SKM-1 treated with dmso at 0.1 percent for 144 hours (cell line): ENCODE results near the gene SPATS2.

Source experiments
- DNase-seq: peaks from one replicate; lab custom pipeline; 2025; ENCODE audit not compliant: unreplicated experiment; lab: John Stamatoyannopoulos, UW

The SPATS2 gene

GRCh38 chr12:49538510-49539403 lies 171.5 kb downstream of the SPATS2 start, which contains the start of gene KCNH3:
TSS of gene KCNH3 (plus strand) at chr12:49539030. CDS start at chr12:49539417, 387 bp downstream.
- no peak for DNase-seq

- no peak for DNase-seq
These were observed 172.4 kb downstream of the SPATS2 start for GRCh38 chr12:49539406-49540228.

- DNase-seq: no peak
These were observed 173.2 kb downstream of the SPATS2 start for GRCh38 chr12:49540229-49541139.

- DNase-seq: no peak
These were observed 174.0 kb downstream of the SPATS2 start for GRCh38 chr12:49541140-49541861.

- no peak for DNase-seq
These were observed 174.7 kb downstream of the SPATS2 start for GRCh38 chr12:49541911-49542505.

GRCh38 chr12:49542592-49543160 lies 175.4 kb downstream of the SPATS2 start:
- DNase-seq: no peak

GRCh38 chr12:49543221-49543913 lies 176.1 kb downstream of the SPATS2 start:
- DNase-seq: no peak

GRCh38 chr12:49543914-49544815 lies 176.9 kb downstream of the SPATS2 start:
- DNase-seq: no peak

GRCh38 chr12:49545815-49546214 lies 178.6 kb downstream of the SPATS2 start:
- no peak for DNase-seq

GRCh38 chr12:49546481-49546880 lies 179.2 kb downstream of the SPATS2 start:
- no peak for DNase-seq

GRCh38 chr12:49547090-49547690 lies 179.9 kb downstream of the SPATS2 start:
- DNase-seq: no peak

GRCh38 chr12:49548481-49548821 lies 181.2 kb downstream of the SPATS2 start:
- no peak for DNase-seq

- DNase-seq: no peak
These were observed 181.8 kb downstream of the SPATS2 start for GRCh38 chr12:49548822-49549648.

GRCh38 chr12:49549735-49550692 lies 182.8 kb downstream of the SPATS2 start:
- DNase-seq: no peak

GRCh38 chr12:49550693-49551252 lies 183.5 kb downstream of the SPATS2 start:
- DNase-seq: no peak
